Activated CD4-positive, alpha-beta memory T cell treated with anti-CD3 and anti-CD28 coated beads for 36 hours (primary cell): Measurements from ENCODE around the gene OSGEP. TPM values are rescaled to one million over a fixed set of nuclear protein-coding genes. Genes with fewer than 3 reads are reported as not detected.
A peak's percentile ranks its signal among the peaks of the same experiment; 100 is the strongest.

Experiments
- CTCF ChIA-PET: fragments of 350-600 bp; sonication (Branson Sonifier 250); formaldehyde crosslinking; loops from one replicate; lab custom pipeline; 2021; ENCODE audit warnings: antibody characterized with exemption, inconsistent platforms; lab: Charles Lee
- POLR2A ChIA-PET: fragments of 350-600 bp; sonication (Branson Sonifier 250); formaldehyde crosslinking; loops from one replicate; lab custom pipeline; 2021; ENCODE audit warnings: antibody characterized with exemption; lab: Charles Lee
- DNase-seq: peaks from one replicate; pipeline ENCODE4 v3.0.0-alpha.2; 2020
- H3K27ac Mint-ChIP-seq: one replicate; pipeline ENCODE4 v1.8.0; 2021; ENCODE audit warnings: mixed read lengths
- H3K27me3 Mint-ChIP-seq: one replicate; pipeline ENCODE4 v1.8.0; 2021; ENCODE audit warnings: mixed read lengths
- H3K36me3 Mint-ChIP-seq: one replicate; pipeline ENCODE4 v1.8.0; 2021; ENCODE audit warnings: mixed read lengths
- H3K4me1 Mint-ChIP-seq: one replicate; pipeline ENCODE4 v1.8.0; 2021; ENCODE audit warnings: low read depth, mixed read lengths
- H3K4me3 Mint-ChIP-seq: one replicate; pipeline ENCODE4 v1.8.0; 2021; ENCODE audit warnings: mild to moderate bottlenecking, mixed read lengths
- H3K9me3 Mint-ChIP-seq: one replicate; pipeline ENCODE4 v1.8.0; 2021; ENCODE audit warnings: mixed read lengths
- intact Hi-C: fragments of 100-400 bp; cut with micrococcal nuclease; formaldehyde crosslinking; loops from one replicate; pipeline ENCODE4 v1.15.1; 2023
- total RNA-seq, 2 experiments: library from RNA; stranded (reverse); gene quantifications; one replicate each; pipeline ENCODE4 v1.2.3, GENCODE V29; 2021

OSGEP gene
- total RNA-seq, 2 experiments from 2014 or later = 39.2 to 41.0 TPM

- intact Hi-C loops = loop anchor here (2.0 to 5.0 kb wide), 2 partner anchors 35 to 293 kb away; partner anchors contain the start of genes APEX1, OSGEP and RNASE6
- no peak for DNase-seq
- POLR2A ChIA-PET = interaction anchor here (1.5 to 2.0 kb wide), 2 partner anchors 11 to 19 kb away, joined by 5 read pairs; partner anchors contain the start of gene PNP
- no peaks in the 10 kb centered on the region for H3K36me3 Mint-ChIP-seq
- no peaks in the 10 kb centered on the region for H3K9me3 Mint-ChIP-seq
- CTCF ChIA-PET = interaction anchor here (1.6 kb wide), 2 partner anchors 9 to 74 kb away, joined by 3 to 5 read pairs; no protein-coding TSS in a partner anchor
- H3K27ac Mint-ChIP-seq = peak overlapping the region; percentile 65
- H3K27me3 Mint-ChIP-seq = no peaks in the 10 kb centered on the region
- H3K4me3 Mint-ChIP-seq = peak overlapping the region; percentile 1
- peaks cover 63% of the 10 kb centered on the region for H3K4me1 Mint-ChIP-seq
Measured at GRCh38 chr14:20489093-20489994, 34.7 kb upstream of the OSGEP start.

- no peaks in the 10 kb centered on the region for H3K27me3 Mint-ChIP-seq
- ChIA-PET CTCF (interaction anchor here (0.9 to 1.6 kb wide), 3 partner anchors 9 to 160 kb away, joined by 3 to 5 read pairs (median 4); no protein-coding TSS in a partner anchor), POLR2A (interaction anchor here (1.5 kb wide), 1 partner anchor 9 kb away, joined by 5 read pairs; no protein-coding TSS in a partner anchor)
- intact Hi-C loops = loop anchor here (5.0 kb wide), 1 partner anchor 295 kb away; the partner anchor contains the start of gene RNASE6
- no peaks in the 10 kb centered on the region for H3K9me3 Mint-ChIP-seq
- no peak for DNase-seq
- H3K4me3 Mint-ChIP-seq = no peak overlapping the region
- no peaks in the 10 kb centered on the region for H3K36me3 Mint-ChIP-seq
- peaks cover 67% of the 10 kb centered on the region for H3K4me1 Mint-ChIP-seq
- peak overlapping the region; percentile 35 for H3K27ac Mint-ChIP-seq
Measured at GRCh38 chr14:20487396-20487725, 32.7 kb upstream of the OSGEP start.

GRCh38 chr14:20486684-20487395 lies 32.2 kb upstream of the OSGEP start:
- Mint-ChIP-seq H3K27me3 (no peaks in the 10 kb centered on the region), H3K4me3 (no peak overlapping the region), H3K36me3 (no peaks in the 10 kb centered on the region), H3K9me3 (no peaks in the 10 kb centered on the region), H3K4me1 (peaks cover 68% of the 10 kb centered on the region), H3K27ac (peak overlapping the region; percentile 35)
- intact Hi-C loops = loop anchor here (5.0 kb wide), 1 partner anchor 295 kb away; the partner anchor contains the start of gene RNASE6
- no peak for DNase-seq
- CTCF ChIA-PET = interaction anchor here (1.0 to 1.6 kb wide), 3 partner anchors 9 to 123 kb away, joined by 3 to 4 read pairs (median 4); no protein-coding TSS in a partner anchor
- POLR2A ChIA-PET = interaction anchor here (0.6 kb wide), 1 partner anchor 144 kb away, joined by 4 read pairs; no protein-coding TSS in a partner anchor

- Mint-ChIP-seq H3K4me1 (peaks cover 61% of the 10 kb centered on the region), H3K9me3 (no peaks in the 10 kb centered on the region), H3K4me3 (no peak overlapping the region), H3K36me3 (no peaks in the 10 kb centered on the region), H3K27ac (no peak overlapping the region), H3K27me3 (no peaks in the 10 kb centered on the region)
- POLR2A ChIA-PET = no interaction called here
- CTCF ChIA-PET = interaction anchor here (1.4 kb wide), 1 partner anchor 45 kb away, joined by 4 read pairs; no protein-coding TSS in a partner anchor
- intact Hi-C loops = loop anchor here (5.0 kb wide), 1 partner anchor 296 kb away; the partner anchor contains the start of gene RNASE6
- no peak for DNase-seq
Measured at GRCh38 chr14:20485900-20486299, 31.3 kb upstream of the OSGEP start.

GRCh38 chr14:20482382-20482781 lies 27.8 kb upstream of the OSGEP start:
- peaks cover 52% of the 10 kb centered on the region for H3K4me1 Mint-ChIP-seq
- POLR2A ChIA-PET = interaction anchor here (4.2 kb wide), 1 partner anchor 13 kb away, joined by 19 read pairs; the partner anchor contains the start of gene PNP

DNA sequence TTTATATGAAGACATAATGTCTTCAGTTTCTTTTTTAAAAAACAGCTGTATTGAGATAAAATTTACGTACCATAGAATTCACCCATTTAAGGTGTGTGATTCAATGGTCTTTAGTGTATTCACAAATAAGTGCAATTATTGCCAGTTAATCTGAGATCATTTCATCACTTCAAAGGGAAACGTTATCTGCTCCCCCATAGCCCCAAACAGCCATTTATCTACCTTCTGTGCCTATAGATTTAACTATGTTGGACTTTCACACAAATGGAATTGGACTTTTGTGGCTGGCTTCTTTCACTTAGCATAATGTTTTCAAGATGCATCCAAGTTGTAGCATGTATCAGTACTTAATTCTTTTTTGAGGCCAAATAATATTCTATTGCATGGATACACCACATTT lies 24.3 kb upstream of the OSGEP start:
- POLR2A ChIA-PET = interaction anchor here (1.4 to 4.2 kb wide), 3 partner anchors 9 to 10 kb away, joined by 5 to 19 read pairs (median 9); partner anchors contain the start of gene PNP
- no peaks in the 10 kb centered on the region for H3K9me3 Mint-ChIP-seq
- no peak overlapping the region for H3K27ac Mint-ChIP-seq
- H3K27me3 Mint-ChIP-seq = no peaks in the 10 kb centered on the region
- no peak for DNase-seq
- H3K36me3 Mint-ChIP-seq = peaks cover 45% of the 10 kb centered on the region
- no peak overlapping the region for H3K4me3 Mint-ChIP-seq
- intact Hi-C loops = no loop called here
- H3K4me1 Mint-ChIP-seq = peaks cover 71% of the 10 kb centered on the region
- CTCF ChIA-PET = no interaction called here

More at GRCh38 chr14:20482382-20482781, 27.8 kb upstream of the OSGEP start:
- intact Hi-C loops = no loop called here
- Mint-ChIP-seq H3K27me3 (no peaks in the 10 kb centered on the region), H3K27ac (peak overlapping the region; percentile 26), H3K36me3 (peaks cover 10% of the 10 kb centered on the region), H3K4me3 (no peak overlapping the region), H3K9me3 (no peaks in the 10 kb centered on the region)
- CTCF ChIA-PET = interaction anchor here (0.5 to 1.8 kb wide), 3 partner anchors 9 to 67 kb away, joined by 3 to 5 read pairs (median 3); no protein-coding TSS in a partner anchor
- DNase-seq = no peak

DNA sequence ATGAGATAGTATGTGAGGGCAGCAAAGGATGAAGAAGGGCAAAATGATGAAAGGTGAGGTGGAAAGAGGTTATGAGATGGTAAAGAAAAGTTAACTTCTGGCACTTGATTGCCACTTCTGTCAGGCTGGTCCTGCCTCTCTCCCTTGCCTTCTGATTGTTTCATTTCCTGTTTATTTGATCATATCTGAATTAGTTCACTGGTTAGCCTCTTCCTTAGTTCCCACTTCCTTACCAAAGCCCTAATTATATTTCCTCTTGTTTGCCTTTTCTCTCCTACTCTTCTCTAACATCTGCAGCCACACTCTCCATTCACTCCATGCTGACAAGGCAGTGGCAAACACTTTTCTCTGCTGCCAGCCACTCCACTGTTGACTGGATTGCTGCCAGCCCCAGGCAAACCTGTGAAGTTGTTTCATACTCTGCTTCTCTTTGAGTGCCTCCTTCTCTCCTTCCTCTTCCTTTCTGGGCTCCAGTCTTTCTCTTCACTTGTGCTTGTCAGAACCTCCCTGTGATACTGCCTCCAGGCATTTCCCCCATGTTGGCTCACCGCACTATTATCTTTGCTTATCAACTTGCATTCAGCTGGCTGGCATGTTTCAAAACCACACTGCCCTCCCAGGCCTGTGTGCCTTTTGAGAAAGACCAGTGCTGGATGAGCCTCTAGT lies 22.7 kb upstream of the OSGEP start:
- peak overlapping the region; percentile 91 for H3K27ac Mint-ChIP-seq
- H3K4me1 Mint-ChIP-seq = peaks cover 70% of the 10 kb centered on the region
- DNase-seq = peak; percentile 49
- no peaks in the 10 kb centered on the region for H3K27me3 Mint-ChIP-seq
- intact Hi-C loops = loop anchor here (1.0 kb wide), 1 partner anchor 8 kb away; the partner anchor contains the start of gene PNP
- POLR2A ChIA-PET = interaction anchor here (0.8 to 1.7 kb wide), 2 partner anchors 8 to 134 kb away, joined by 3 to 9 read pairs; partner anchors contain the start of gene PNP
- no peaks in the 10 kb centered on the region for H3K9me3 Mint-ChIP-seq
- no peak overlapping the region for H3K4me3 Mint-ChIP-seq
- CTCF ChIA-PET = interaction anchor here (0.6 to 1.5 kb wide), 4 partner anchors 14 to 64 kb away, joined by 3 to 4 read pairs (median 3); no protein-coding TSS in a partner anchor
- peaks cover 56% of the 10 kb centered on the region for H3K36me3 Mint-ChIP-seq

- Mint-ChIP-seq H3K27ac (peak overlapping the region; percentile 91), H3K36me3 (peaks cover 61% of the 10 kb centered on the region), H3K4me3 (no peak overlapping the region), H3K27me3 (no peaks in the 10 kb centered on the region), H3K9me3 (no peaks in the 10 kb centered on the region), H3K4me1 (peaks cover 71% of the 10 kb centered on the region)
- CTCF ChIA-PET = interaction anchor here (0.6 to 1.5 kb wide), 2 partner anchors 14 to 54 kb away, joined by 3 to 4 read pairs; no protein-coding TSS in a partner anchor
- DNase-seq = no peak
- intact Hi-C loops = loop anchor here (1.0 kb wide), 1 partner anchor 7 kb away; the partner anchor contains the start of gene PNP
- POLR2A ChIA-PET = interaction anchor here (1.0 to 1.2 kb wide), 2 partner anchors 11 to 133 kb away, joined by 3 to 4 read pairs; partner anchors contain the start of gene PARP2
Measured at GRCh38 chr14:20476776-20477175, 22.2 kb upstream of the OSGEP start.

DNA sequence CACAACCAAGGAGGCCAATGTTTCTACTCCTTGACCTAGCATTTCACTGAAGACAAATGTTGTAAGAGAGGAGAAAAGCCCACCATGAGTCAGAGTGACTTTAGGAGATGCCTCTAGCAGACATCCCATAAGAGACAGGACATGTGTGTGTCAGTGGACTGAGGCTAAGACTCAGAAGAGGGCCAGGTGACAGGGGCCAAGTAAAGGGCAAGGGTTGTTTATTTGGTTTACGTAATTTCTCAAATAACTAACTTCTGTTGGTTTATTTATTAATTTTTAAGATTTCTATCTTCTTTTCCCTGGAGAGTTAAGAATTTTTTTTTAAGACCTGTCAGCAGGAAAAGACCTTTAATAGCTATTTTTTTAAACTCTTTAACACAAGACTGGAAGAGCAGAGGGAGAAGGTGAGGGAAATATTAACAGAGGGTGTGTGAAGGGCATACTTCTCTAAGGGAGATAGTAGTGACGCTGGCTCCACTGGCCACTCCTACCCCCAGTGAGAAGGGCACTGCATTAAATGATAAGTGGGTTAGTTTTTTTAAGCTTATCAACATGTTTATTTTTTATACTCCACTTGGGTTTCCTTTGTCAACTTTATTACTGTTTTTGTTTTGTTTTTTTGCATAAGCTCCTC lies 18.0 kb upstream of the OSGEP start:
- H3K36me3 Mint-ChIP-seq = peaks cover 74% of the 10 kb centered on the region
- POLR2A ChIA-PET = interaction anchor here (0.8 to 5.0 kb wide), 3 partner anchors 11 to 18 kb away, joined by 4 to 66 read pairs (median 5); partner anchors contain the start of genes APEX1, OSGEP and PIP4P1

DNA sequence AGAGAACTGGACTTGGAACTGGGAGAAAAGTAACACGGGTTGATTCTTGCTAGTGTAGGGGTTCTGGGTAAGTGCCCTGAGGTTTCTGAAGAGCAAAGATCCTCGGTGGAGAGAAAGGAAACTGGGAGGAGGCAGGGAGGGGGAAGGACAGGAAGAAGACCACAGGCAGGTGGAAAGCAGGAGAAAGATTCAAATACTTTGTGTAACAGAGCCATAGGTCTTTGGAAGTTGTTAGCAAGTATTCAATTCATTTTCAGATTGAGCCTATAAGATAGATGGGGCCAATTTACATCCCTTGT lies 15.9 kb upstream of the OSGEP start:
- Mint-ChIP-seq H3K4me3 (peak overlapping the region; percentile 89), H3K36me3 (peaks cover 53% of the 10 kb centered on the region), H3K4me1 (peaks cover 50% of the 10 kb centered on the region), H3K27me3 (no peaks in the 10 kb centered on the region), H3K27ac (peak overlapping the region; percentile 99), H3K9me3 (no peaks in the 10 kb centered on the region)
- ChIA-PET POLR2A (interaction anchor here (1.1 to 5.0 kb wide), 8 partner anchors 9 to 127 kb away, joined by 5 to 66 read pairs (median 13); partner anchors contain the start of genes APEX1, OSGEP, PARP2 and PIP4P1), CTCF (interaction anchor here (0.6 to 1.7 kb wide), 5 partner anchors 9 to 138 kb away, joined by 3 to 7 read pairs (median 3); partner anchors contain the start of genes PIP4P1 and TEP1)
- DNase-seq = no peak
- intact Hi-C loops = loop anchor here (1.0 kb wide), 2 partner anchors 21 to 25 kb away; no protein-coding TSS in a partner anchor

More for the DNA sequence above, 18.0 kb upstream of the OSGEP start:
- Mint-ChIP-seq H3K27me3 (no peaks in the 10 kb centered on the region), H3K9me3 (no peaks in the 10 kb centered on the region), H3K27ac (peak overlapping the region; percentile 72), H3K4me3 (peak overlapping the region; percentile 4), H3K4me1 (peaks cover 71% of the 10 kb centered on the region)
- CTCF ChIA-PET = interaction anchor here (0.7 to 1.3 kb wide), 3 partner anchors 10 to 57 kb away, joined by 3 read pairs; partner anchors contain the start of gene PIP4P1
- intact Hi-C loops = no loop called here
- DNase-seq = no peak
